GM21528 (cell line): ENCODE measurements around the gene FXYD4.
"Not testable (repeated sequence)": the region's sequence is repeated elsewhere in the genome, so short reads cannot be mapped to it uniquely, and the experiment has no call there.

Experiments used
- ATAC-seq: cut with Tn5 transposase; IDR thresholded peaks from one replicate; pipeline ENCODE4 v1.9.1; 2021; ENCODE audit warnings: mild to moderate bottlenecking, moderate library complexity; ENCODE audit not compliant: unreplicated experiment, low FRiP score

Gene FXYD4

GRCh38 chr10:43410345-43410744 lies 38.9 kb downstream of the FXYD4 start:
- ATAC-seq = no peak

GRCh38 chr10:43411536-43411935 lies 40.1 kb downstream of the FXYD4 start:
- ATAC-seq = no peak

GRCh38 chr10:43415544-43415943 lies 44.1 kb downstream of the FXYD4 start:
- no peak for ATAC-seq

GRCh38 chr10:43417950-43418768 lies 46.7 kb downstream of the FXYD4 start:
- no peak for ATAC-seq

GRCh38 chr10:43419997-43420368 lies 48.5 kb downstream of the FXYD4 start:
- no peak for ATAC-seq

- ATAC-seq = peak; percentile 87
Observed at GRCh38 chr10:43420369-43421200, 49.1 kb downstream of the FXYD4 start.

- ATAC-seq = no peak
Observed at GRCh38 chr10:43421201-43421507, 49.7 kb downstream of the FXYD4 start.

GRCh38 chr10:43421519-43421918 lies 50.1 kb downstream of the FXYD4 start:
- ATAC-seq = no peak

GRCh38 chr10:43421944-43422343 lies 50.5 kb downstream of the FXYD4 start:
- ATAC-seq = not testable (repeated sequence)

- no peak for ATAC-seq
Observed at GRCh38 chr10:43424416-43424815, 53.0 kb downstream of the FXYD4 start.
